ENCODE results near the gene EPHA3.
A peak's percentile ranks its signal among the peaks of the same experiment; 100 is the strongest.

The EPHA3 gene

DNA sequence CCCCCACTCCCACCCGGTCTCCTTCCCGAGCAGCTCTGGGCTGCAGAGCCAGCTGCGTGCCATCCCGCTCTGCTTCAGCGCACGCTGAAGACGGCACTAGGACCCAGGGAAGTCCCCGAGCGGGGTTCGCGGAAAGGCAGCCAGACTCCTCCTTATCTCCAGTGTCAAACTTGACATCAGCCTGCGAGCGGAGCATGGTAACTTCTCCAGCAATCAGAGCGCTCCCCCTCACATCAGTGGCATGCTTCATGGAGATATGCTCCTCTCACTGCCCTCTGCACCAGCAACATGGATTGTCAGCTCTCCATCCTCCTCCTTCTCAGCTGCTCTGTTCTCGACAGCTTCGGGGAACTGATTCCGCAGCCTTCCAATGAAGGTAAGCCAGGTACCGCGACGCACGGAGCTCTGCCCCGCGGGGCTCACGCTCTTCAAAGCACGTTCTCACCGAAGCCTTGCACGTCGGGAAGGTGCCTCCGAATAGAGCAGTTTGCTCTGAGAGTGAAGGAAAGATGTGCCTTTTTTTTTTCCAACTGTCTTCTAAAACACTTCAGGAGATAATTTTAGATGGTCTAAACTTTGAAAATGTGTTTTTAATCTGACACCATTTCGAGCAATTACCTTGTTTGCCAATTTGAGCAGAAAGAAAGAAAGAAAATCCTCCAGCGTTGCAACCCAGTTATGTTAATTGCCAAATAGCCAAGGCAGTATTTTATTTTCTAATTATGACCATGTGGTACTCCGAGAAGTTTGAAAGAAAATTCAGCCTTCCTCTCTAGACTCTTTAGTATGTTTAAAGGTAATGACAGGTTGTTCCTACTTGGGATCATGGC is at the start of gene EPHA3:
Gene EPHA3, plus strand, starts transcription at position 161 of the 830 bp plus-strand sequence. Its CDS starts 128 bp downstream, at position 289.
- peak; percentile 39 for DNase-seq

DNA sequence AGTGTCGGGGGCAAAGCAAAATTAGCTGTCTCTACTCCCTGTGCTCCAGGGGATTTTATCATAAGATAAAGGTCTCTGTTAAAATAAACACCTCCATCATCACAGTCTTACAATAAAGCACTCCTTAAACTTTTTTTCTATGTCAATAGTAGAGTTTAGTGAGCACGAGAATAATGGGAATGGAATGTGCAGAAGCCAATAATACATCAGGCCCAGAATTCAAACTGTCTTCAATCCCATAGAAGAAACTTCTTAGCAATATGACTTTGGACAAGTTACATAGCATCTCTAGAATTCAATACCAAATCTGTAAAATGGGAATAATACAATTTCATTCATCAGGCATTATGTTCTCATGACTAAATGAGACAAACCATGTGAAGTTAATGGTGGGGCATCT is 49.0 kb upstream of the EPHA3 start:
- no peak for DNase-seq

DNA sequence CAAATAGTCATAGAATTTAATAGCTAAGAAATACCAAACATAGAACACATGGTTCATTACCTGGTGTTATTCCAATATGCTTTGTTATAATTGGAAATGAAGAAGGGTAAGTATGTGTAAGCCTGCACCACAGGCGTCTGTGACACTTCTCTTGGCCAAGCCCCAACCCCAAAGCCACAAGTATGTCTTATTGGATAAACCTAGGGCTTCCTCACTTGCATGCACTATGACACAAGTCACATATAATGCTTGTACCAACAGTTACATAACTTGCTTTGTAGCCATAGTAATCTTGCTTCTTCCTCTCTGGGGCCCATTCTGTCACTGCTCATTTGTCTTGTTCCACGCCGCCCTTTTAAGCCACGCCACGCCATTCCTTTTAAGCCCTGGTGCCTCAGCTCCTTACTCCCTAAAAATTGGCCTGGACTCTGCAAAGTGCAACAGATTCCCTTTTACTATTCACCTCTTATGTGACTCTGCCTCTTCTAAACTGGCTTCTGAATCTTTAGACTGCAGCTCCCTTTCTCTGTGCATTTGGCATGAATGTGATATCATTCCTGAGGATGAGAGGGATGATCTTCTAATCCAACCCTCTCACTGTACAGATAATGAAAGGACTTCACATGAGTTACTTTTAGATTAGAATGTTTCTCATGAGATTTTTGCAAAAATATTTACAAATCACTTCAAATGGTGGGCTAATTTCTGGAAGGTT is 48.1 kb upstream of the EPHA3 start:
- no peak for DNase-seq

DNA sequence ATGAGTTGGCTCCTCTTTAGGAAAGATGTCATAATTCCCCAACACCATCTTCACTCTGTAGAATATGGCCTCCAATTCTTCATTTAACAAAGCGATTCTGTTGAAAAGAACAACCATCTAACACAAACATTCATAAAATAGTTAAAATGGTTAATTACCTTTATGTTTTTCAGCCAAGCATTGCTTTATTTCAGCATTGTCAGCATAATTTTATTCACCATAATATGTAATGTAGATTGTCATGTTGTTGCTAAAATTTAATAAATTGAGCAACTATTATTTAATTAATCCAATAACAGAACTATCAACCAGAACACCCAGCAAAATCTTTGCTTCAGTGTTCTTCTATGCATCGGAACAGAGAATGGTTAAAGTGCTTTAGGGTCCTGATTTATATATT is 46.2 kb upstream of the EPHA3 start:
- DNase-seq = no peak

DNA sequence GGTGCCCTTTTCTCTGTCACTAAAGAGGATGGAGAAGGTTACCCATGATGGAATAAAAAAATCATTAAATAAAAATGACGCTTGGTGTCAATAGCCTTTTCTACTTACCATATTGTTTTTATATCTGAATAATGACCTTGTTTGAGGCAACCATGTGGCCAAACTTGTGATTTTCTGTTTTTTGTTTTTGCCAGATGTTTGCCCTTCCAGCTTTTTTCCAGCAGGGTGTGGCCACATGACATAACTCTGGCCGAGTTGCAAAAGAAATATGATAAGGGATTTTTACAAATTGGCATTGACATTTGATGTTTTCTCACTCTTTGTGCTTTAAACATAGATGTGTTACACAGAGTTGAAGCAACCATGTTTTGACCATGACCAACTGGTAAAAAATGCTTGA is 39.7 kb upstream of the EPHA3 start:
- DNase-seq = no peak

DNA sequence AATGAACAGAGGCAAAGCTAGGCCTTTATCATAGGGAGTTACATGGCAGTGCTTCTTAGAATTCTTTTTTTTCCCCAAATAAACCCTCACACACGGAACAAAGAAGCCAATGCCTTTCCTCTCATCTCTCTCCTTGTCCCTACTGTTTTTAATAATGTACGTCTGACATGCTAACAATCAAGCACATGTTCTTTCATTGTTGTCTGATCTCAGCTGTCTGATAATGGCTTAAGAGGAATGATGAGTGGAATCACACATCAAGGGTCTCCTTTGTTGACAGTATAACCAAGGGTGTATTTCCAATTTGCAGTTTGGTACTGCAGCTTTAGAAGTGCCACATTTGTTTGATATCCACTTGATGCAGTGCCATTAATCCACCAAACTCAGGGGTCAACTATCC is 34.8 kb upstream of the EPHA3 start:
- no peak for DNase-seq

DNA sequence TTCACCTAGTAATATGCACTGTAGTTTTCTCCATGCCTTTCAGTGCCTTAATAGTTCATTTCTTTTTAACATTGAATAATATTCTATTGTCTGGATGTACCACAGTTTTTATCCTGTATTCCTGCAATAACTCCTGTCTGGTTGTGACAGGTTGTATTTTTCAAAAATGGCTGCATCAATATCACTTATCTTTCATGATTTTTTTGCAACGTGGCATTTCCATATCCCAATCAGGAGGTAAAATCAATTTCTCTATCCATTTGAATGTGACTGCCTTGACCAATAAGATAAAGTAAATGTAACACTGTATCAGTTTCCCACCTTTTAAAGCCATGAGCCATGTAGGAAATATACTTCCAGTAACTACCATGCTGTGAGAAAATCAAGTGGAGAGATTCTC is 27.5 kb upstream of the EPHA3 start:
- DNase-seq = no peak

DNA sequence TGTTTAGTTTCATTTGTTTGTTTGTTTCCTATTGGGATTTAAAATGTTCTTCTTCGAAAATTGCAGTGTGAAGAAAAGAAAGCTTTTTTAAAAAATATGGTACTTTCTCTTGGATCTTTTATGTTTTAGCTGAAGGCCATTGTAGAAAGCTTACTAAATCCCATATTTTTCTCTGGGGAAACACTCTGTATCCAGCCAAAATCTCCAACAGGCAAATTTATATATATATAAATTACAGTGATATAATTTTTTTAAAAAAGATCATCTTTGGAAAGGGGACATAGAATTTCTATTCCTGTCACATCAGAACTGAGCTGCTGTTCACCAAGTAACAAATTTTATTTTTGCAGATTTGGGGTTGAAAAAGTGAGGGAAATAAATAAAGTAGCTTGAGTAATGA is 19.6 kb upstream of the EPHA3 start:
- DNase-seq = no peak

DNA sequence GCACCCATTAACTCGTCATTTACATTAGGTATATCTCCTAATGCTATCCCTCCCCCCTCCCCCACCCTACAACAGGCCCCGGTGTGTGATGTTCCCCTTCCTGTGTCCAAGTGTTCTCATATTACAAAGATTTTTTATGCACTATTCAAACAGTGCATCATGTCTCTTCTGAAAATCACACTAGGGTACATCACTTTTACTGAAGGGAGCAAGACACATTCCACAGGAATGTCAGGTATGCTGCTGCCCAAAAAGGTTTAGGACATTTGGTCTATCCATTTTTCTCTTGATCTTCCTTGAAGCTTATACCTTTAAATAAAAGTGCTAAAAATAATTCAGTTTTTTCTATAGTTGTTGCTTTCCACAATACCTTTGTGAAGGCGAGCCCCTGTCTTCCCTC is 9.2 kb upstream of the EPHA3 start:
- DNase-seq = no peak

DNA sequence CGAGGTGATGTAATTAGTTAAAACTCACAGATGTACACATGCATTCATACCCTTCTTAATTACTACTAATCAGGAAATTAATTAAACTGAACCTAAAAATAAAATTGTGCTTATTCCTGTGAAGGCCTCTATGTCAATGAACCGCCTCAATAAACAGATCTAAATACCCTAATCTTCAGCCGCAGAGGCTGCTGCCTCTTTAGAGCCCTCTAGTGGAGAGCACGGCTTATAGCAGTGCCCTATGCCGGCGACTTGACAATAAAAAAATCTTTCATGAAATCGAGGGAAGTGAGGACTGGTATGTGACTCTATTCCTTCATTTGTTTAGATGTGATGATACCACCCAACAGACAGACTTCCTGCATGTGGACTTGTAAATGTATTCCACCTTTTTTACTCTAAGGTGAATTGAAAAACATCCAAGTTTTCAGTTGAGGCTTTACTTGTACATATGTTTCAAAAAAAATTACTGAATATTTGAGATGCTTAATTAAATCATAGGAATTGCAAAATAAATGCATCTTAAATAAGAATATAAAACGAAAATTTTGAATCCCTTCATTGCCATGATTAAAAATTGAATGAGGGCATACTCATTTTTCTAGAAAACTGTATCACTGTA is 8.3 kb upstream of the EPHA3 start:
- DNase-seq = peak; percentile 47

DNA sequence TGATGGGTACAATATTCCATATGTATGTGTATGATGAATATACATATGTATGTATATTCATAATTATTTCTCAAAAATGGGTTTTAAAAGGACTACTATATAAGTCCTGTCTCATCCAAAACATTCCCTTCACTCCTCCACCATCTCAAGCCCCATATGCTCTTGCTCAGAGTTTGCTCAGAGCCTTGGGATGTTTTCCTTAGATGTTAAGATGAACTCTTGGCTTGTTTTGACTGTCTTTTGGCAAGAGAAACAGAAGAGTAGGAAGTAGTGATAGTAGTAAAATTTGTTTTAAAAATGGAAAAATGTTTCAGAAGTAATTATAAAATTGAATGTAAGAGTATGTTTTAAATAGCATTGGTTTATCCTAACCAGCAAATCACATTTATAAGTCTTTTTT is 6.2 kb upstream of the EPHA3 start:
- DNase-seq = no peak

DNA sequence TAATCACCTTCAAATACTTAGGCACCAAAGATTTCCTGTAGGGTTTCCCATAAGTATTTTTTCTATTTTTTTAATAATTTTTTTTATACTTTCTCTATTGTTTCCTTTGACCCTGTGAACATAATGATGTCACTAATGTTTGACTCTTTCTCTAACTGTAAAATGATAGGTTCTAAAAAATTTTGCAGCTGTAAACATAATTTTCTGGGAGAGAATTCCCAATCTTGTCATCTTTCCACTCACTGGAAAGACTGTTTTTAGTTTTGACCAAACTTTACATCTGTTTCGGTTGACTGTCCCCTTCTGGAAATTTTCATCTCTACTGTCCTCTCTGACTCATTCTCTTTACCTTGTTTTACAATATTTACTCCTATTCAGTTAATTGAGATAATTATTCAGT is 5.5 kb upstream of the EPHA3 start:
- no peak for DNase-seq

DNA sequence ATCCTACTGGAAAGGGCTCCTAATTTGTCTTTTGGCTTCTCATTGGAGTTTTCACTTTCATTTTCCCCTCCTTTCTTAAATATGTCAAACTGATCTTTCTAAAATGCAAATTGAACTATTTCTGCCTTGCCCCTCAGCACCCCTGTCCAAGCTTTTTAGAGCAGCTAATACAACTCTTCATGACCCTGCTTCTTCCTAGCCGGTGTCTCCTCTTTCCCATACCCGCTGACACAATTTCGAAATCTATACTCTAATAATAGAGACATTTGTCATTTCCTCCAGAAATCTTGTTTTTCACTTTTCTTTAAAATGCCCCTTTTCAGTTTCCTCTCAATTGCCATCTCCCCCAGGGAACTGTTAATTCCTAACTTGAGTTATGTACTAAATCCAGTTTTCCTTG is 2.9 kb upstream of the EPHA3 start:
- no peak for DNase-seq

DNA sequence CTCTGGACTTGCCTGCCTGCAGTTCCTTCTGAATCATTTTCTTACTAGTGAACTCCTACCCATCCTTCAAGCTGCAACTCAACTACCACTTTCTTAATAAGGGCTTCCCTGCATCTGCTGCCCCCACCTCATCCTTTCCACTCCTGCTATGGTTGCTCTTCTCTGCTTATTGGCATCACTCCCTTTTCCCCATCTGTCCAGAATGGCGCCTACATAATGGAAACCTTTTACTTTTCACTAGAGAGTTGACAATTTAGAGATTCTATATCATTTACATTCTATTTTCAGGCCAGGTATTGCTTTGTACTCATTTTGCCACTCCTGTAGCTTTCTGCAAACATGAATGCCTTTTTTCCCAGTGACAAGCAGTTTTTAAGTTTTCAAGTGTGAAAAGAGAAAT is 1.9 kb upstream of the EPHA3 start:
- DNase-seq = no peak

DNA sequence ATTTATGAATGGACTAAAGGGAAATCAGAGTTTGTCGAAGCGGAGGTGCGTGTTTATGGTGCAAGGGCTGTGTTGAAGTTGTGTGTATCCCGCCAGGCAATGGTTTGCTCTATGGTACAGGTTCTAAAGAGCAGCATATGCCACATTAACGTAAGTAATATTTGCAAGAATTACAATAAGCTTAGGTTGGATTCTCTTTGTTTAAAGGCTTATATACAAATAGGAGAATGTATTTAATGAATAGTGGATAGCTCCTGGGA is 800 bp downstream of the EPHA3 start:
- no peak for DNase-seq

DNA sequence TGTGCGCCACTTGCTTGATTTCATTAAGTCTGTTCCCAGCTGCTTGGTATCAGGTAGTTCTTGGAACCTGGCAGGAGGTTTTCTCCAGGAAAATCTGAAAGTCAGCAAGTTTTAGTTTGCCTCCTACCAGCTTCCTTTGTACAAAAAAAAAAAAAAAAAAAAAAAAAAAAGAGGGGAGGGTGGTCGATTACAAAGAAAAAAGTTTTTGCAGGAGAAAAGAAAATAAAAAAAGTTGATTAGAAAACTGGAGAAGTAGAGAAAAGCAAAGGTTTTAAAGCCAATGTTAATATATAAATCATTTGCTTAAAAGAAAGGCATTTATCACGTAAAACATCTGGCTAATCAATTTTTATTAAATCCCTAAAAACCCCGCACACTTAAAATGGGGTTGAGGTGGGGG is 5.9 kb downstream of the EPHA3 start:
- no peak for DNase-seq

DNA sequence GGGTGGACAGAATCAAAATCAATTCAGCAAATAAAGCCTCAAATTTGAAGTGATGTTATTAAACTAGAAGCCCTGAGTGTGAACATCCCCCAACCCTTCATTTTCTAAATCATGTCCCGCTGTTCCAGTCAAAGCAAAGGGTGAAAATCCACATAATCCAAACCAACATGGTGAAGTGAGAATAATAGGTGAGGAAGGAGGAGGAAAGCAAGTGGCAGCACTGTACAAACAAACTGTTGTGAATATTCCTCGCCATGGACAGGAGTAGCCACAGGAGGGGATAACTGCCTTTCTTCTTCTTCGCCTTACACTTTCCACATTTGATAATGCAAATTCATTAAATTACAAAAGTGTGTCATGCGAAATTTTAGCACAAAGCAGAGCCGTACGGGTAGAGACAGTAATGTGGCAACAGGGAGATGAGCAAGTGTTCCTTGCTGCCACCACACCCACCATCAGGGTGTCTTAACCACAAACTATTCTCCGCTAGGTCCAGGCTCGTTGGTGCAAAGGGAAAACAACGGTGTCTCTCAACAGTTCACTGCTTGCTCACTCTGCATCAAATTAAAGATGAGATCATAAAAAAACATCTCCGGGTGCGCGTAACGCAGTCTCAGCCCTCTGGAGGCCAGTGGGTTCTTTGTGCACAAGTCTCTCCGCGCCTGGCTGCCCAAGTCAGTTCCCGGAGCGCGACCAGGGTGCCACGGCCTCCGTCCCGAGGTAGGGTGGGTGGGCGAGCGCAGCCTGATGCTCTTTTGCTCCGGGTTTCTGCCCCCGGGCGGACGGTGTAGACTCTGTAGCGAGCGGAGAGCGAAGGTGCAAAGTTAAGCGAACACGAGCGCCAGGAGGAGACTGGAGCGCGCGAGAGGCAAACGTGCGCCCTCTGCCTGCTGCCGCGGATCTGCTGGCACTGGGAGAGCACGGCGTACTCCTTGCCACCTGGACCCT is 6.7 kb downstream of the EPHA3 start:
- no peak for DNase-seq

DNA sequence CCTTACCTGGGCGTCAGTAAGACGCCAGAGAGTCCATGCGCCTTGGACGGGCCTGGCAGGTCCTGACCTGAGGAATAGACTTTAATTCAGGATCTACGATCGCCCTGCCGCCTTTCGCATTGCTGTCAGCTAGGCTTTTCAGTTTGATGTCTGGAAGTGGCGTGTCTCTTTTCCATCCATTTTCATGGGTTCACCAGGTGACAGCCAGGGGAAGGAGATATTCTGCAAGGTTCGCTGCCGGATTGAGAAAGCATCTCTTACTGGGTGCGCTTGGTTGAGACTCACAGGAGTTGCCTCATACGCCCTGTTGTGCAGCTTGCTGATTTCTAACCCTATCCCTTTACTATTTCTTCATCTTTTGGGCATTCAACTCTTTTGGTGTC is 7.4 kb downstream of the EPHA3 start:
- DNase-seq = no peak

DNA sequence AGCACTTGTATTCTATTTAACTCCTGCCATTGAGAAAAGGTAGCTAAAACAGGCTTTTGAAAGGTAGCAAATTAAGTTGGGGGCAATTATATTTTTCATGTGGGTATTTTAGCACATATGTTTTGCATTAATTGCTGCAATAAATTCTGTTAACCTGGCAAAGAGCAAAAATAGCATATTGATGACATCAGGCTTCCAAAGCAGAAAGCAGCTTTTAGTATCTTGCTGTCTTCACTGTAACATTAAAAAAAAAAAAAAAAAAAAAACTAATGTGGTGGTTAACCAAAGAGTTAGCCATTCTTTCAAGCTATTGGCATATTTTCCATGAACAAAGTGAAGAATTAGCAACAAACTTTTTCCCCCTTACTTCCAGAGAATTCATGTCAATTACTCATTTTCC is 9.1 kb downstream of the EPHA3 start:
- DNase-seq = no peak

DNA sequence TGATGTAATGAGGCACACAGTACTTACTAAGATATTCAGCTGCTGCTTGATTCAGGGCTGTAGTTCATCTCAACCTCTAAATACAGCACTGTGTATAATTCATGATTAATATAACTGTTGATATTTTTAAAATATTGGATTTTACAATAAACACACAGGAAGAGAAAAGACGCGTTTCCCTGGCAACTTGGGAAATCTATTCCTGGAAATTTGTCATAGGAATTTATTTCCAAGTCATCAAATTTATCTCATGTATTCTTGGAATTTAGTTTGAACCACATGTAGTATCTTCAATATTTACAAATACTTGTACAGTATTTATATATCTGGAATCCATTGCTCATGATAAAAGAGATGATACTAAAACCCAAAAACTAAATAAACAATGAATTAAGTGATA is 30.6 kb downstream of the EPHA3 start:
- DNase-seq = no peak

DNA sequence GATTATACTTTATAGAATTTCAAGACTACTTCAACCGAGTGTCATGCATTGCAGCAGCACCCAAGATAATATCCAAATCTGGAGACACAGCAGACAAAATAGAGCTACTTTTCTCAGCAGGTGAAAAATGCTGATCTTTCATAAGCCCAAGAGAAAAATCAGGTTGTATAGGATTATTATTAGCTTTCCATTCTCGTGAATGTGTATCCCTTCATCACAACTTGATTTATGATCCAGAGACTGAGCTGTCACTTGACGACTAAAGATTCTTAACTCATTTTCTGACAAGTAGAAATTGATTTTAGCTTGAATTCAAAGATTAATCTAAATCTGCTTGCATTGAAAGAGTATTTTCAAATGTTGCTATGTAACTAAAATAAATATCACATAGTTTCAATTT is 32.4 kb downstream of the EPHA3 start:
- DNase-seq = no peak

DNA sequence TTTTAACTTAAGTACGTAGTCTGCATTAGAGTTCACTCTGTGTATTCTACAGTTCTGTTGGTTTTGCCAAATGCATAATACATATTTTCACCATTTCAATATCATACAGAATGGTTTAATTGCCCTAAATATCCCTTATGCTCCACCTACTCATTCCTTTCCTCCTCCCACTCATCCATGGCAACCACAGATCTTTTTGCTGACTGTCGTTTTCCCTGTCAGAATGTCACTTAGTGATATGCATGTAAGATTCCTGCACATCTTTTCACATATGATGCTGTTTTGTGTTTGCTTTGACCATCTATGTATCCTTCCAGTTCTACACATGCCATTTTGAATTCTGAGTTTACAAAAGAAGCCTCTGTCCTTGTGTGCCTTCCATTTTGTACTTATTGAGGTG is 36.7 kb downstream of the EPHA3 start:
- DNase-seq = no peak

DNA sequence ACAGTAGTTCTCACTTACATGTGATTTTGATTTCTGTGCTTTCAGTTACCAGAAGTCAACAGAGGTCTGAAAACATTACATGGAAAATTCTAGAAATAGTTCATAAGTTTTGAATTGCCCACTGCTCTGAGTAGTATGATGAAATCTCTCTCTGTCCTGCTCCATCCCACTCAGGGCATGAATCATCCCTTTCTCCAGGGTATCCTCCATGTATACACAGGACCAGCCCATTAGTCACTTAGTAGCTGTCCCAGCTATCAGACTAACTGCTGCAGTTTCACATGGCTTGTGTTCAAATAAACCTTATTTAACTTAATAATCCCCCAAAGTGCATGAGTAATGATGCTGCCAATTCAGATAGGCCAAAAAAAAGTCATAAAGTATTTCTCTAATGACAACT is 38.6 kb downstream of the EPHA3 start:
- DNase-seq = peak; percentile 0

Data from inflammatory macrophage treated with lipopolysaccharide for 4 hours (primary cell).